Activated CD8-positive, alpha-beta T cell treated with anti-CD3 and anti-CD28 coated beads for 36 hours (primary cell): ENCODE results near the gene UMOD. TPM values are rescaled to one million over a fixed set of nuclear protein-coding genes. Genes with fewer than 3 reads are reported as not detected.

ENCODE experiments used
- ATAC-seq: fragments of 200-7000 bp; cut with Tn5 transposase; one replicate; pipeline ENCODE4 v1.10.0; 2021; ENCODE audit warnings: mild to moderate bottlenecking, moderate library complexity
- CTCF ChIA-PET: fragments of 350-600 bp; sonication (Branson Sonifier 250); formaldehyde crosslinking; loops from one replicate; lab custom pipeline; 2021; ENCODE audit warnings: antibody characterized with exemption; lab: Charles Lee
- POLR2A ChIA-PET: fragments of 350-600 bp; sonication (Branson Sonifier 250); formaldehyde crosslinking; loops from one replicate; lab custom pipeline; 2021; ENCODE audit warnings: antibody characterized with exemption; lab: Charles Lee
- DNase-seq: peaks from one replicate; pipeline ENCODE4 v3.0.0-alpha.2; 2020
- H3K27ac Mint-ChIP-seq: one replicate; pipeline ENCODE4 v1.8.0; 2021; ENCODE audit warnings: mild to moderate bottlenecking, mixed read lengths
- H3K27me3 Mint-ChIP-seq: one replicate; pipeline ENCODE4 v1.8.0; 2021; ENCODE audit warnings: mixed read lengths
- H3K36me3 Mint-ChIP-seq: one replicate; pipeline ENCODE4 v1.8.0; 2021; ENCODE audit warnings: low read depth, mixed read lengths
- H3K4me1 Mint-ChIP-seq: one replicate; pipeline ENCODE4 v1.8.0; 2021; ENCODE audit warnings: low read depth, mixed read lengths
- H3K4me3 Mint-ChIP-seq: one replicate; pipeline ENCODE4 v1.8.0; 2021; ENCODE audit warnings: mild to moderate bottlenecking, moderate library complexity, mixed read lengths
- H3K9me3 Mint-ChIP-seq: one replicate; pipeline ENCODE4 v1.8.0; 2021; ENCODE audit warnings: mixed read lengths
- CTCF ChIP-seq: fragments of 200-600 bp; IDR thresholded peaks from one replicate; pipeline ENCODE4 v1.8.0; 2022; ENCODE audit warnings: antibody characterized with exemption, mild to moderate bottlenecking
- intact Hi-C: fragments of 100-400 bp; cut with micrococcal nuclease; formaldehyde crosslinking; loops from one replicate; pipeline ENCODE4 v1.10.0; 2022
- total RNA-seq, 2 experiments: library from RNA; stranded (reverse); gene quantifications; one replicate each; pipeline ENCODE4 v1.2.3, GENCODE V29; 2021

UMOD gene
- total RNA-seq, 2 experiments from 2014 or later = not detected

GRCh38 chr16:20372701-20373100 is 20.2 kb upstream of the UMOD start:
- ChIA-PET POLR2A (no interaction called here), CTCF (interaction anchor here (1.2 kb wide), 1 partner anchor 12 kb away, joined by 5 read pairs; no protein-coding TSS in a partner anchor)
- no peaks in the 10 kb centered on the region for H3K4me1 Mint-ChIP-seq
- H3K36me3 Mint-ChIP-seq = no peaks in the 10 kb centered on the region
- no peaks in the 10 kb centered on the region for H3K9me3 Mint-ChIP-seq
- ATAC-seq = no peak
- DNase-seq = no peak
- H3K27me3 Mint-ChIP-seq = peaks cover 4% of the 10 kb centered on the region
- H3K27ac Mint-ChIP-seq = no peak overlapping the region
- no peak for TF ChIP-seq CTCF
- intact Hi-C loops = no loop called here
- H3K4me3 Mint-ChIP-seq = no peak overlapping the region

- no peak overlapping the region for H3K27ac Mint-ChIP-seq
- TF ChIP-seq CTCF = no peak
- POLR2A ChIA-PET = no interaction called here
- no peaks in the 10 kb centered on the region for H3K9me3 Mint-ChIP-seq
- no peak for ATAC-seq
- no peak for DNase-seq
- intact Hi-C loops = no loop called here
- H3K4me3 Mint-ChIP-seq = no peak overlapping the region
- no peaks in the 10 kb centered on the region for H3K4me1 Mint-ChIP-seq
- no peaks in the 10 kb centered on the region for H3K36me3 Mint-ChIP-seq
- CTCF ChIA-PET = no interaction called here
- H3K27me3 Mint-ChIP-seq = peaks cover 8% of the 10 kb centered on the region
Observed at GRCh38 chr16:20369452-20370054, 17.0 kb upstream of the UMOD start.

- intact Hi-C loops = no loop called here
- H3K4me1 Mint-ChIP-seq = no peaks in the 10 kb centered on the region
- H3K9me3 Mint-ChIP-seq = no peaks in the 10 kb centered on the region
- DNase-seq (no peak), ATAC-seq (no peak)
- H3K36me3 Mint-ChIP-seq = no peaks in the 10 kb centered on the region
- peaks cover 8% of the 10 kb centered on the region for H3K27me3 Mint-ChIP-seq
- no peak overlapping the region for H3K27ac Mint-ChIP-seq
- no peak for TF ChIP-seq CTCF
- no peak overlapping the region for H3K4me3 Mint-ChIP-seq
- CTCF ChIA-PET = no interaction called here
- POLR2A ChIA-PET = no interaction called here
Observed at GRCh38 chr16:20364051-20364450, 11.5 kb upstream of the UMOD start.

- H3K4me1 Mint-ChIP-seq = no peaks in the 10 kb centered on the region
- H3K36me3 Mint-ChIP-seq = no peaks in the 10 kb centered on the region
- DNase-seq = no peak
- intact Hi-C loops = no loop called here
- H3K27ac Mint-ChIP-seq = no peak overlapping the region
- H3K9me3 Mint-ChIP-seq = no peaks in the 10 kb centered on the region
- CTCF ChIA-PET = interaction anchor here (0.9 kb wide), 1 partner anchor 456 kb away, joined by 3 read pairs; no protein-coding TSS in a partner anchor
- TF ChIP-seq CTCF = no peak
- ATAC-seq = no peak
- POLR2A ChIA-PET = no interaction called here
- H3K27me3 Mint-ChIP-seq = peaks cover 8% of the 10 kb centered on the region
- H3K4me3 Mint-ChIP-seq = no peak overlapping the region
Observed at GRCh38 chr16:20363191-20363590, 10.7 kb upstream of the UMOD start.

GRCh38 chr16:20359997-20360396 is 7.5 kb upstream of the UMOD start:
- no peak overlapping the region for H3K4me3 Mint-ChIP-seq
- CTCF ChIA-PET = interaction anchor here (2.0 kb wide), 1 partner anchor 23 kb away, joined by 5 read pairs; no protein-coding TSS in a partner anchor
- no peak overlapping the region for H3K27ac Mint-ChIP-seq
- intact Hi-C loops = no loop called here
- H3K27me3 Mint-ChIP-seq = peaks cover 2% of the 10 kb centered on the region
- no peaks in the 10 kb centered on the region for H3K4me1 Mint-ChIP-seq
- H3K9me3 Mint-ChIP-seq = no peaks in the 10 kb centered on the region
- DNase-seq (no peak), ATAC-seq (no peak)
- POLR2A ChIA-PET = no interaction called here
- no peak for TF ChIP-seq CTCF
- H3K36me3 Mint-ChIP-seq = no peaks in the 10 kb centered on the region
